NCI-H345 (cell line): ENCODE data around the gene CEP164.
"Not testable (repeated sequence)": the region's sequence is repeated elsewhere in the genome, so short reads cannot be mapped to it uniquely, and the experiment has no call there.

Experiments used
- DNase-seq: peaks from one replicate; lab custom pipeline; 2025; lab: John Stamatoyannopoulos, UW

CEP164 gene

GRCh38 chr11:117441146-117441975 lies 113.7 kb downstream of the CEP164 start:
- DNase-seq: no peak

GRCh38 chr11:117442049-117442868 lies 114.6 kb downstream of the CEP164 start:
- DNase-seq: no peak

- DNase-seq: no peak
Measured at GRCh38 chr11:117442869-117443239, 115.2 kb downstream of the CEP164 start.

- DNase-seq: peak; percentile 38
Measured at GRCh38 chr11:117443266-117444186, 115.9 kb downstream of the CEP164 start.

- DNase-seq: no peak
Measured at GRCh38 chr11:117444256-117444655, 116.6 kb downstream of the CEP164 start.

- DNase-seq: no peak
Measured at GRCh38 chr11:117444711-117445658, 117.3 kb downstream of the CEP164 start.

- DNase-seq: no peak
Measured at GRCh38 chr11:117449111-117449693, 121.5 kb downstream of the CEP164 start.

- no peak for DNase-seq
Measured at GRCh38 chr11:117453886-117454563, 126.4 kb downstream of the CEP164 start.

GRCh38 chr11:117454564-117454917 lies 126.9 kb downstream of the CEP164 start:
- DNase-seq: no peak

- DNase-seq: no peak
Measured at GRCh38 chr11:117456027-117456720, 128.5 kb downstream of the CEP164 start.

- not testable (repeated sequence) for DNase-seq
Measured at GRCh38 chr11:117456721-117457029, 129.0 kb downstream of the CEP164 start.

- DNase-seq: peak; percentile 87
Measured at GRCh38 chr11:117457031-117457785, 129.6 kb downstream of the CEP164 start.

- peak; percentile 67 for DNase-seq
Measured at GRCh38 chr11:117457835-117458234, 130.2 kb downstream of the CEP164 start.

GRCh38 chr11:117458275-117459122 lies 130.8 kb downstream of the CEP164 start:
- DNase-seq: peak; percentile 79

GRCh38 chr11:117459123-117459978 lies 131.7 kb downstream of the CEP164 start:
- no peak for DNase-seq

GRCh38 chr11:117459979-117460300 lies 132.3 kb downstream of the CEP164 start:
- no peak for DNase-seq
